OCI-LY7 (cell line): ENCODE data around the gene SCRN2. TPM values are rescaled to one million over a fixed set of nuclear protein-coding genes. Genes with fewer than 3 reads are reported as not detected.

ENCODE experiments used
- BruUV-seq: library from RNA; stranded (reverse); fragments of 400-500 nt; replicated peaks from 2 replicates; lab custom pipeline; 2021; lab: Mats Ljungman, UMichigan
- CTCF ChIA-PET: fragments of 300-600 bp; sonication (Branson Sonifier 250); formaldehyde crosslinking; loops from one replicate; lab custom pipeline; 2022; ENCODE audit warnings: antibody characterized with exemption; ENCODE audit not compliant: unreplicated experiment; lab: Charles Lee
- POLR2A ChIA-PET: fragments of 300-600 bp; sonication (Branson Sonifier 250); formaldehyde crosslinking; loops from one replicate; lab custom pipeline; 2022; ENCODE audit warnings: antibody characterized with exemption; lab: Charles Lee
- DNase-seq: peaks from one replicate; pipeline ENCODE4 v3.0.0-alpha.2; 2015; ENCODE audit warnings: low spot score
- H2AFZ ChIP-seq: fragments of 200-600 bp; sonication (generic), shearing (Covaris generic); 2 replicates; pipeline ENCODE4 v1.6.1; 2014; ENCODE audit warnings: mild to moderate bottlenecking, antibody characterized with exemption, low read length, moderate library complexity
- H3K27ac ChIP-seq: fragments of 200-600 bp; sonication (generic); 2 replicates; pipeline ENCODE4 v1.5.1; 2014; ENCODE audit warnings: mixed run types, low read depth, mild to moderate bottlenecking, moderate library complexity, low read length, inconsistent platforms; ENCODE audit not compliant: poor library complexity, severe bottlenecking
- H3K36me3 ChIP-seq: fragments of 200-600 bp; sonication (generic); 2 replicates; pipeline ENCODE4 v1.6.1; 2014; ENCODE audit warnings: mild to moderate bottlenecking, antibody characterized with exemption, low read length, moderate library complexity, mixed read lengths; ENCODE audit not compliant: insufficient read depth
- H3K4me1 ChIP-seq: fragments of 200-600 bp; sonication (generic); 2 replicates; pipeline ENCODE4 v1.5.1; 2014; ENCODE audit warnings: mild to moderate bottlenecking, low read length; ENCODE audit not compliant: insufficient read depth, poor library complexity, severe bottlenecking
- H3K4me2 ChIP-seq: fragments of 200-600 bp; sonication (generic); 2 replicates; pipeline ENCODE4 v1.6.1; 2014; ENCODE audit warnings: mild to moderate bottlenecking, low read length
- H3K4me3 ChIP-seq: fragments of 200-600 bp; sonication (generic); 2 replicates; pipeline ENCODE4 v1.5.1; 2014; ENCODE audit warnings: mild to moderate bottlenecking, low read depth, low read length; ENCODE audit not compliant: poor library complexity, severe bottlenecking
- H3K79me2 ChIP-seq: fragments of 200-600 bp; sonication (generic); 2 replicates; pipeline ENCODE4 v1.6.1; 2016; ENCODE audit warnings: low read depth, mild to moderate bottlenecking, low read length, moderate library complexity, mixed read lengths; ENCODE audit not compliant: insufficient read depth
- H3K9me2 ChIP-seq: fragments of 200-600 bp; sonication (generic); 2 replicates; pipeline ENCODE4 v1.6.1; 2016; ENCODE audit warnings: mild to moderate bottlenecking, low read length, mixed read lengths; ENCODE audit not compliant: insufficient read depth
- H3K9me3 ChIP-seq: fragments of 200-600 bp; sonication (generic); 2 replicates; pipeline ENCODE4 v1.6.1; 2014; ENCODE audit warnings: mild to moderate bottlenecking, mixed run types, low read length, mixed read lengths
- H4K20me1 ChIP-seq: fragments of 200-600 bp; sonication (generic); 2 replicates; pipeline ENCODE4 v1.6.1; 2014; ENCODE audit warnings: mild to moderate bottlenecking, antibody characterized with exemption, low read length, moderate library complexity, mixed read lengths; ENCODE audit not compliant: insufficient read depth
- CTCF ChIP-seq: fragments of 200-600 bp; sonication (generic); conservative IDR thresholded peaks from 2 replicates; pipeline ENCODE4 v1.5.1; 2014; ENCODE audit warnings: mild to moderate bottlenecking, antibody characterized with exemption, low read length, moderate library complexity, mixed read lengths
- EZH2phosphoT487 ChIP-seq: fragments of 200-600 bp; sonication (generic); IDR thresholded peaks from 2 replicates; pipeline ENCODE4 v1.6.1; 2018; ENCODE audit warnings: low read depth, borderline replicate concordance, mild to moderate bottlenecking, mixed run types, antibody characterized with exemption, low read length, moderate library complexity, mixed read lengths
- intact Hi-C: fragments of 100-400 bp; cut with micrococcal nuclease; formaldehyde crosslinking; loops from one replicate; pipeline ENCODE4 v1.10.0; 2022; ENCODE audit not compliant: unreplicated experiment
- total RNA-seq, 2 experiments: library from RNA; depleted of rRNA in 1 of 2; stranded (reverse); fragments of >200 nt in 1 of 2; shearing (Covaris generic) in 1 of 2; gene quantifications; 2 replicates each; pipeline ENCODE4 v1.2.3, GENCODE V29; 2014 to 2022

The SCRN2 gene
- total RNA-seq, 2 experiments from 2014 or later = 37.3 to 42.9 TPM

- Histone ChIP-seq H3K27ac (no peak overlapping the region), H3K36me3 (peaks cover 12% of the 10 kb centered on the region; the same call in 1 of the 2 replicates), H3K79me2 (no peaks in the 10 kb centered on the region), H3K4me1 (no peaks in the 10 kb centered on the region), H4K20me1 (no peaks in the 10 kb centered on the region), H3K9me2 (no peaks in the 10 kb centered on the region), H3K9me3 (no peaks in the 10 kb centered on the region), H3K4me3 (no peak overlapping the region), H3K4me2 (no peak overlapping the region), H2AFZ (no peak overlapping the region)
- intact Hi-C loops = no loop called here
- no peak for DNase-seq
- POLR2A ChIA-PET = no interaction called here
- CTCF ChIA-PET = no interaction called here
- BruUV-seq = no TSS peak
- TF ChIP-seq EZH2phosphoT487 (no peak), CTCF (no peak)
Observed at GRCh38 chr17:47806913-47807255, 34.2 kb downstream of the SCRN2 start.

GRCh38 chr17:47806026-47806912 lies 34.8 kb downstream of the SCRN2 start:
- Histone ChIP-seq H3K9me3 (no peaks in the 10 kb centered on the region), H4K20me1 (no peaks in the 10 kb centered on the region), H3K4me2 (no peak overlapping the region), H3K9me2 (no peaks in the 10 kb centered on the region), H2AFZ (no peak overlapping the region), H3K27ac (no peak overlapping the region), H3K79me2 (no peaks in the 10 kb centered on the region), H3K4me3 (no peak overlapping the region), H3K4me1 (no peaks in the 10 kb centered on the region), H3K36me3 (peaks cover 12% of the 10 kb centered on the region; the same call in 1 of the 2 replicates)
- ChIA-PET POLR2A (no interaction called here), CTCF (no interaction called here)
- intact Hi-C loops = no loop called here
- no peak for DNase-seq
- BruUV-seq = no TSS peak
- TF ChIP-seq EZH2phosphoT487 (no peak), CTCF (no peak)

DNA sequence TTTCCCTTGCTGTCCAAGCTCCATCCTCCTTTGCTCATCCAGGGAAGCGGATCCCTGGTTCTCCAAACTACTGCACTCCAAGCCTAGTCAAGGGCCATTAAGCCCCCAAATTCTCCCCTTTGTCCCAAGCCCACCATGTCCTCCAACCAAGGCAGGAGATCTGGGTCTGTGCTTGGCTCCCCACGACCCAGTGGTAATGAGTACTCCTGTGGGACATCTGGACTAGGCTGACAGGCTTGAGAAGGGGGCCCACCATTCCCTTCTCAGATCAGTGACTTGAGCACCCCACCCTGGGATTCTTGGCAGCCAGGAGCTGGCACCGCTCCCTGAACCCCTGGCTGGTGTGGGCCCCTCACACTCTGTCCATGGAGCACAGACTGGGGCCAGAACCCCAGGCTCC lies 36.6 kb downstream of the SCRN2 start:
- Histone ChIP-seq H3K4me2 (no peak overlapping the region), H3K4me1 (no peaks in the 10 kb centered on the region), H3K36me3 (peaks cover 4% of the 10 kb centered on the region; the same call in 1 of the 2 replicates), H4K20me1 (no peaks in the 10 kb centered on the region), H3K27ac (no peak overlapping the region), H2AFZ (no peak overlapping the region), H3K79me2 (no peaks in the 10 kb centered on the region), H3K9me2 (no peaks in the 10 kb centered on the region), H3K9me3 (no peaks in the 10 kb centered on the region), H3K4me3 (no peak overlapping the region)
- TF ChIP-seq EZH2phosphoT487 = no peak
- TF ChIP-seq CTCF = no peak
- BruUV-seq = no TSS peak
- no peak for DNase-seq
- intact Hi-C loops = no loop called here
- ChIA-PET POLR2A (no interaction called here), CTCF (no interaction called here)
